ENCODE results near the gene IZUMO4.

- TF ChIP-seq CTCF (IDR thresholded peaks at IDR 0.05) (peak; percentile 40 to 70 (median 60)), POLR2A (IDR thresholded peaks at IDR 0.05) (peak; percentile 65 to 87)
These were observed 658 bp upstream of the IZUMO4 start, which contains the start of gene MOB3A for GRCh38 chr19:2096034-2096479.
